Fibroblast of pulmonary artery (primary cell): Measurements from ENCODE around the gene CNGA4.

Source experiments
- DNase-seq: peaks from one replicate; pipeline ENCODE4 v3.0.0-alpha.2; 2010; ENCODE audit warnings: low read depth
- H3K4me3 ChIP-seq: replicated peaks from 2 replicates; pipeline ENCODE4 v1.5.1; 2011; ENCODE audit warnings: low read depth, mild to moderate bottlenecking, control low read depth, low read length, moderate library complexity
- CTCF ChIP-seq: IDR thresholded peaks from 2 replicates; pipeline ENCODE4 v1.5.1; 2011; ENCODE audit warnings: mild to moderate bottlenecking, control low read depth, low read length, inconsistent platforms; ENCODE audit errors: missing control alignments

The CNGA4 gene

DNA sequence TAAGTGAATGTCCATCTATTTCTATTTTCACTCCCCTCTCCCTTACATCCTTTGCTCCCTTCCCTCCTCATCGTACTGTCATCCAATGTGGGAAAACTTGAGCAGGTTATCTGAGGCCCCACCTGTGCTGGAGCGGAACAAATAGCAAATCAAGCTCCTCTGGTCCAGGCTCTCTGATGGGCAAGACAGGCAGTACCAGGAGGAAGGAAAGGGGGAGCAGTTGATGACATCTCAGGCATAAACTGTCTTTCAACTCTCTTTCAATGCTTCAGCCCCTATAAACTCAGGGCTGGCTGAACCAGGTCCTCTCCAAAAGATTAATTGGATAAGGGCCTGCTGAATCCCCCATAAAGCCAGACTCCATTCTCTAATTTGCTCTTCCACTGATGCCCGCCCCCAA is 19.3 kb downstream of the CNGA4 start:
- no peak for DNase-seq

GRCh38 chr11:6258571-6259081 is 19.7 kb downstream of the CNGA4 start:
- H3K4me3 ChIP-seq = no peak overlapping the region
- no peak for DNase-seq

More for the DNA sequence above, 19.3 kb downstream of the CNGA4 start:
- H3K4me3 ChIP-seq = no peak overlapping the region
- no peak for TF ChIP-seq CTCF

DNA sequence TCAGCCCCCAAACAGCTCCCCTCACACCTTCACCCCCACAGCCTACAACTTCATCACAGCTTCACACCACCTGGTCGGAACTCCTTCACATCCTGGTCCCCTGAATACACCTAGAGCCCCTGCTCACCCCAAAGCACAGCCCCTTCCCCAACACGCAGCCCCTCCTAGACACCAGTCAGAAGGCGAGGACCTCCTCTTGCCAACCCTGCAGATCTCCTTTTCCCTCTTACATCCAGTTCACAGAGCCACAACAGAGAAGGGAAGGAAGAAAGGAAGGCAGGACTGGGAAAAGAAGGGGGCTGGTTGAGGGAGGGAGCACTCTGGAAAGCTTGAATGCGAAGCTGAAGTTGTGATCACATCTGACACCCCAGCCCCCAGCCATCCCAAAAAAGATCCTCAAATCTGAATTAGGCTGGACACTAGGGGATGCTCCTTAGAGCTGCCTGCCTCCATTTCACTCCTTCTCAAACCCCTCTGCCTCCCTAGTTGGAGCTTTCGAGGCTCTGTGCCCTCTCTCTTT is 21.4 kb downstream of the CNGA4 start:
- H3K4me3 ChIP-seq = no peak overlapping the region
- DNase-seq = no peak
- TF ChIP-seq CTCF = no peak

More at GRCh38 chr11:6258571-6259081, 19.7 kb downstream of the CNGA4 start:
- no peak for TF ChIP-seq CTCF

GRCh38 chr11:6263662-6264061 is 24.8 kb downstream of the CNGA4 start:
- DNase-seq = no peak
- no peak for TF ChIP-seq CTCF
- H3K4me3 ChIP-seq = no peak overlapping the region

GRCh38 chr11:6268820-6269219 is 29.9 kb downstream of the CNGA4 start:
- no peak for DNase-seq
- TF ChIP-seq CTCF = no peak
- H3K4me3 ChIP-seq = no peak overlapping the region

DNA sequence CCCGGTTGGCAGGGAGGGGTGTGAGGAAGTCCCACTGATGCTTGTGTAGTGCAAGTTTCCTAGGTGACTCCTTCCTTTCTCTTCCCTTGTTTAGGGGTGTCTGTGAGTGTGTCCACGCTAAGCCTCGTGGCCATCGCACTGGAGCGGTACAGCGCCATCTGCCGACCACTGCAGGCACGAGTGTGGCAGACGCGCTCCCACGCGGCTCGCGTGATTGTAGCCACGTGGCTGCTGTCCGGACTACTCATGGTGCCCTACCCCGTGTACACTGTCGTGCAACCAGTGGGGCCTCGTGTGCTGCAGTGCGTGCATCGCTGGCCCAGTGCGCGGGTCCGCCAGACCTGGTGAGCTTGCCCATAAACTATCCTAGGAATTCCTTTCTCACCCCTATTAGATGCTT is 31.1 kb downstream of the CNGA4 start:
- TF ChIP-seq CTCF = no peak
- no peak overlapping the region for H3K4me3 ChIP-seq
- DNase-seq = no peak

- no peak overlapping the region for H3K4me3 ChIP-seq
- DNase-seq = no peak
- no peak for TF ChIP-seq CTCF
Observed at GRCh38 chr11:6270584-6271246, 31.8 kb downstream of the CNGA4 start.
